ENCODE data around the gene CHPF2. TPM values are rescaled to one million over a fixed set of nuclear protein-coding genes. Genes with fewer than 3 reads are reported as not detected.

Gene CHPF2
- total RNA-seq, 4 donors from 2014 or later: 34.5 to 58.5 (median 40.2) TPM

- Histone ChIP-seq H3K4me3 (no peak overlapping the region), H3K36me3 (peaks cover 0 to 79% (median 13%) of the 10 kb centered on the region in 3 donors), H3K27ac (no peak overlapping the region), H3K27me3 (no peaks in the 10 kb centered on the region), H3K9me3 (no peaks in the 10 kb centered on the region), H3K4me1 (peaks cover 0 to 32% (median 9%) of the 10 kb centered on the region in 4 donors)
- 74 to 80% methylated on average over 10 to 16 of the region's 17 CpGs for WGBS, 2 donors
- no peak for TF ChIP-seq POLR2A (IDR thresholded peaks at IDR 0.05)
- TF ChIP-seq CTCF (IDR thresholded peaks at IDR 0.05): no peak
- no peak for TF ChIP-seq EP300 (IDR thresholded peaks at IDR 0.05)
- no peak for DNase-seq (ENCODE audit: low spot score in 2 of 2)
Measured at GRCh38 chr7:151238190-151238810, 6.0 kb downstream of the CHPF2 start.

- H3K9me3 ChIP-seq: no peaks in the 10 kb centered on the region
- no peak overlapping the region for H3K4me3 ChIP-seq
- no peaks in the 10 kb centered on the region for H3K27me3 ChIP-seq
- TF ChIP-seq POLR2A (IDR thresholded peaks at IDR 0.05) (no peak), EP300 (IDR thresholded peaks at IDR 0.05) (no peak), CTCF (IDR thresholded peaks at IDR 0.05) (no peak)
- 81 to 87% methylated on average over 25 of the region's 25 CpGs for WGBS, 2 donors
- peaks cover 0 to 32% (median 8%) of the 10 kb centered on the region in 4 donors for H3K4me1 ChIP-seq
- DNase-seq (ENCODE audit: low spot score in 2 of 2): no peak
- H3K27ac ChIP-seq: no peak overlapping the region
- H3K36me3 ChIP-seq: peaks cover 0 to 79% (median 13%) of the 10 kb centered on the region in 3 donors
Measured at GRCh38 chr7:151238924-151239836, 6.9 kb downstream of the CHPF2 start.

- Histone ChIP-seq H3K27me3 (no peaks in the 10 kb centered on the region), H3K9me3 (no peaks in the 10 kb centered on the region), H3K4me3 (no peak overlapping the region), H3K36me3 (peaks cover 0 to 75% (median 13%) of the 10 kb centered on the region in 3 donors), H3K27ac (no peak overlapping the region), H3K4me1 (peaks cover 0 to 32% (median 14%) of the 10 kb centered on the region in 4 donors)
- 55 to 57% methylated on average over 11 of the region's 11 CpGs for WGBS, 2 donors
- DNase-seq (ENCODE audit: low spot score in 2 of 2): no peak
- TF ChIP-seq EP300 (IDR thresholded peaks at IDR 0.05): no peak
- no peak for TF ChIP-seq POLR2A (IDR thresholded peaks at IDR 0.05)
- TF ChIP-seq CTCF (IDR thresholded peaks at IDR 0.05): no peak
Measured at GRCh38 chr7:151239837-151240459, 7.7 kb downstream of the CHPF2 start.

GRCh38 chr7:151240536-151240935 lies 8.3 kb downstream of the CHPF2 start:
- no peak overlapping the region for H3K4me3 ChIP-seq
- peaks cover 0 to 69% (median 8%) of the 10 kb centered on the region in 3 donors for H3K36me3 ChIP-seq
- no peak for DNase-seq (ENCODE audit: low spot score in 2 of 2)
- peaks cover 0 to 32% (median 20%) of the 10 kb centered on the region in 4 donors for H3K4me1 ChIP-seq
- TF ChIP-seq EP300 (IDR thresholded peaks at IDR 0.05) (no peak), POLR2A (IDR thresholded peaks at IDR 0.05) (no peak), CTCF (IDR thresholded peaks at IDR 0.05) (no peak)
- H3K27me3 ChIP-seq: no peaks in the 10 kb centered on the region
- 68 to 69% methylated on average over 4 of the region's 4 CpGs for WGBS, 2 donors
- no peaks in the 10 kb centered on the region for H3K9me3 ChIP-seq
- H3K27ac ChIP-seq: no peak overlapping the region

All from tibial nerve (tissue), 4 donors.